Measurements from ENCODE around the gene ASAP2. TPM values are rescaled to one million over a fixed set of nuclear protein-coding genes. Genes with fewer than 3 reads are reported as not detected.

ASAP2 gene
- total and polyA plus RNA-seq, 8 donors = 21.1 to 41.8 (median 35.1) TPM

- peak in 1 of 4 donors; percentile 52 for DNase-seq
- Histone ChIP-seq H3K27ac (peak overlapping the region in 1 of 2 donors; percentile 22), H3K4me3 (no peak overlapping the region), H3K27me3 (no peaks in the 10 kb centered on the region), H3K36me3 (peaks cover 0 to 7% of the 10 kb centered on the region in 2 donors), H3K9me3 (no peaks in the 10 kb centered on the region), H3K4me1 (peaks cover 10 to 16% of the 10 kb centered on the region in 2 donors)
- TF ChIP-seq CTCF (IDR thresholded peaks at IDR 0.05) = no peak
- intact Hi-C loops (cut with DNase I) = loop anchor here in 1 of 2 donors (5.0 kb wide), 1 partner anchor 123 kb away; the partner anchor contains the start of gene ASAP2
- peak; percentile 85 for ATAC-seq
Measured at GRCh38 chr2:9330612-9331270, 124.1 kb downstream of the ASAP2 start.

- Histone ChIP-seq H3K27me3 (no peaks in the 10 kb centered on the region), H3K36me3 (peaks cover 0 to 7% of the 10 kb centered on the region in 2 donors), H3K4me1 (peaks cover 10 to 16% of the 10 kb centered on the region in 2 donors), H3K4me3 (no peak overlapping the region), H3K9me3 (no peaks in the 10 kb centered on the region), H3K27ac (no peak overlapping the region)
- ATAC-seq (no peak), DNase-seq (peak in 1 of 4 donors; percentile 46)
- intact Hi-C loops (cut with DNase I) = loop anchor here in 1 of 2 donors (5.0 kb wide), 1 partner anchor 124 kb away; the partner anchor contains the start of gene ASAP2
- TF ChIP-seq CTCF (IDR thresholded peaks at IDR 0.05) = no peak
Measured at GRCh38 chr2:9331704-9332103, 125.1 kb downstream of the ASAP2 start.

GRCh38 chr2:9332136-9332852, 125.7 kb downstream of the ASAP2 start:
- no peak for ATAC-seq
- Histone ChIP-seq H3K36me3 (peaks cover 0 to 7% of the 10 kb centered on the region in 2 donors), H3K27me3 (no peaks in the 10 kb centered on the region), H3K4me3 (no peak overlapping the region), H3K9me3 (no peaks in the 10 kb centered on the region), H3K27ac (no peak overlapping the region), H3K4me1 (peaks cover 10 to 12% of the 10 kb centered on the region in 2 donors)
- no peak for TF ChIP-seq CTCF (IDR thresholded peaks at IDR 0.05)
- intact Hi-C loops (cut with DNase I) = loop anchor here in 1 of 2 donors (5.0 kb wide), 1 partner anchor 125 kb away; the partner anchor contains the start of gene ASAP2
- no peak for DNase-seq

- intact Hi-C loops (cut with DNase I) = loop anchor here in 1 of 2 donors (5.0 kb wide), 1 partner anchor 126 kb away; the partner anchor contains the start of gene ASAP2
- no peak for TF ChIP-seq CTCF (IDR thresholded peaks at IDR 0.05)
- no peaks in the 10 kb centered on the region for H3K9me3 ChIP-seq
Measured at GRCh38 chr2:9332853-9333245, 126.2 kb downstream of the ASAP2 start.

More at GRCh38 chr2:9332853-9333245, 126.2 kb downstream of the ASAP2 start:
- H3K4me3 ChIP-seq = no peak overlapping the region
- H3K27ac ChIP-seq = no peak overlapping the region
- ATAC-seq (no peak), DNase-seq (no peak)
- H3K4me1 ChIP-seq = peaks cover 8 to 10% of the 10 kb centered on the region in 2 donors
- H3K27me3 ChIP-seq = no peaks in the 10 kb centered on the region
- peaks cover 0 to 7% of the 10 kb centered on the region in 2 donors for H3K36me3 ChIP-seq

Measured in left lung (tissue), 10 donors.